Panc1 (cell line): Measurements from ENCODE around the gene SLCO4A1. TPM values are rescaled to one million over a fixed set of nuclear protein-coding genes. Genes with fewer than 3 reads are reported as not detected.

ENCODE experiments used
- ATAC-seq: fragments of 200-7000 bp; cut with Tn5 transposase; 2 replicates; pipeline ENCODE4 v1.9.1; 2020; ENCODE audit warnings: mild to moderate bottlenecking, moderate library complexity
- BruUV-seq: library from RNA; stranded (reverse); fragments of 400-500 nt; replicated peaks from 2 replicates; lab custom pipeline; 2021; lab: Mats Ljungman, UMichigan
- CTCF ChIA-PET: fragments of 300-600 bp; sonication (Branson Sonifier 250); formaldehyde crosslinking; loops from one replicate; lab custom pipeline; 2022; ENCODE audit warnings: antibody characterized with exemption; lab: Charles Lee
- POLR2A ChIA-PET: fragments of 300-600 bp; sonication (Branson Sonifier 250); formaldehyde crosslinking; loops from one replicate; lab custom pipeline; 2022; ENCODE audit warnings: antibody characterized with exemption; lab: Charles Lee
- DNase-seq: peaks from one replicate; pipeline ENCODE4 v3.0.0-alpha.2; 2010; ENCODE audit warnings: low read depth, low spot score
- H3K27ac ChIP-seq: 2 replicates; pipeline ENCODE4 v1.5.1; 2011; ENCODE audit warnings: mild to moderate bottlenecking, low read length, inconsistent platforms
- H3K27me3 ChIP-seq: fragments of 200-500 bp; sonication (Bioruptor generic); 2 replicates; pipeline ENCODE4 v1.6.0; 2014; ENCODE audit warnings: low read length, inconsistent platforms; ENCODE audit not compliant: control insufficient read depth, insufficient read depth
- H3K36me3 ChIP-seq: fragments of 200-500 bp; sonication (Bioruptor generic); 2 replicates; pipeline ENCODE4 v1.5.1; 2014; ENCODE audit warnings: inconsistent platforms, mild to moderate bottlenecking, low read length, moderate library complexity; ENCODE audit not compliant: control insufficient read depth, insufficient read depth
- H3K4me1 ChIP-seq: 2 replicates; pipeline ENCODE4 v1.5.1; 2011; ENCODE audit warnings: inconsistent platforms, mild to moderate bottlenecking, low read length, moderate library complexity; ENCODE audit not compliant: control insufficient read depth, insufficient read depth
- H3K4me3 ChIP-seq, 2 experiments: 2 replicates each; pipeline ENCODE4 v1.5.1; 2011 to 2012; ENCODE audit warnings: low read depth in 2 of 2, low read length in 2 of 2, mild to moderate bottlenecking in 2 of 2, inconsistent platforms in 1 of 2, moderate library complexity in 1 of 2
- H3K9me3 ChIP-seq: fragments of 200-500 bp; sonication (Bioruptor generic); 2 replicates; pipeline ENCODE4 v1.5.1; 2014; ENCODE audit warnings: low read depth, mild to moderate bottlenecking, inconsistent platforms, low read length, moderate library complexity; ENCODE audit not compliant: control insufficient read depth, insufficient read depth
- CTCF ChIP-seq: fragments of 450-650 bp; IDR thresholded peaks from 2 replicates; pipeline ENCODE4 v1.5.1; 2017; ENCODE audit warnings: mild to moderate bottlenecking
- POLR2AphosphoS5 ChIP-seq: IDR thresholded peaks from 2 replicates; pipeline ENCODE4 v1.6.1; 2012; ENCODE audit warnings: mild to moderate bottlenecking, low read depth, low read length, moderate library complexity
- REST ChIP-seq, 2 experiments: IDR thresholded peaks; 2 replicates each; pipeline ENCODE4 v1.6.1; 2011 to 2012; ENCODE audit warnings: low read depth in 2 of 2, control low read depth in 1 of 2, low read length in 1 of 2, mild to moderate bottlenecking in 1 of 2, moderate library complexity in 1 of 2; ENCODE audit not compliant: insufficient read depth in 1 of 2
- SIN3A ChIP-seq: IDR thresholded peaks from 2 replicates; pipeline ENCODE4 v1.6.1; 2012; ENCODE audit warnings: low read depth, mild to moderate bottlenecking, low read length, moderate library complexity, borderline replicate concordance; ENCODE audit not compliant: insufficient read depth
- TCF7L2 ChIP-seq: IDR thresholded peaks from 2 replicates; pipeline ENCODE4 v1.6.1; 2011; ENCODE audit warnings: mild to moderate bottlenecking, low read depth, low read length, inconsistent platforms
- in situ Hi-C: cut with HindIII; loops from 2 replicates; pipeline ENCODE4 v1.10.0; 2016; ENCODE audit warnings: low sequenced_read_pairs, low pct_unique_long_range_greater_than_20kb
- intact Hi-C: fragments of 100-400 bp; cut with micrococcal nuclease; formaldehyde crosslinking; loops from one replicate; pipeline ENCODE4 v1.10.0; 2022; ENCODE audit not compliant: unreplicated experiment
- total RNA-seq: library from RNA; stranded (reverse); gene quantifications from one replicate; pipeline ENCODE4 v1.2.1, GENCODE V29; 2021; ENCODE audit not compliant: unreplicated experiment

Gene SLCO4A1
- total RNA-seq, 1 experiment from 2014 or later = 167 TPM

GRCh38 chr20:62666736-62667529 lies 24.6 kb downstream of the SLCO4A1 start:
- in situ Hi-C loops = no loop called here
- peaks cover 61% of the 10 kb centered on the region for H3K4me1 ChIP-seq
- intact Hi-C loops = loop anchor here (5.0 kb wide), 1 partner anchor 35 kb away; no protein-coding TSS in a partner anchor
- no peaks in the 10 kb centered on the region for H3K9me3 ChIP-seq
- H3K27ac ChIP-seq = peak overlapping the region; percentile 39
- ChIA-PET POLR2A (no interaction called here), CTCF (interaction anchor here (0.5 kb wide), 1 partner anchor 156 kb away, joined by 4 read pairs; no protein-coding TSS in a partner anchor)
- peaks cover 3% of the 10 kb centered on the region for H3K36me3 ChIP-seq
- ATAC-seq = peak; percentile 41
- no TSS peak for BruUV-seq
- TF ChIP-seq CTCF = no peak
- no peak for TF ChIP-seq TCF7L2
- no peak; the same call in 1 of the 2 replicates for TF ChIP-seq POLR2AphosphoS5
- no peak for TF ChIP-seq REST (IDR thresholded peaks at IDR 0.05; ENCODE audit: insufficient read depth in 1 of 2, low read depth in 2 of 2, low read length in 1 of 2)
- TF ChIP-seq SIN3A = no peak
- H3K27me3 ChIP-seq = no peaks in the 10 kb centered on the region
- no peak overlapping the region for H3K4me3 ChIP-seq
- DNase-seq = no peak

- CTCF ChIA-PET = interaction anchor here (0.7 to 0.8 kb wide), 2 partner anchors 39 to 123 kb away, joined by 3 to 5 read pairs; no protein-coding TSS in a partner anchor
- ATAC-seq (peak; percentile 32), DNase-seq (no peak)
- Histone ChIP-seq H3K27me3 (no peaks in the 10 kb centered on the region), H3K4me3 (no peak overlapping the region), H3K4me1 (peaks cover 56% of the 10 kb centered on the region), H3K36me3 (peaks cover 5% of the 10 kb centered on the region), H3K27ac (peak overlapping the region; percentile 39), H3K9me3 (no peaks in the 10 kb centered on the region)
- POLR2A ChIA-PET = no interaction called here
- intact Hi-C loops = loop anchor here (2.0 to 5.0 kb wide), 2 partner anchors 35 to 123 kb away; no protein-coding TSS in a partner anchor
- no peak for TF ChIP-seq TCF7L2
- no peak; the same call in 1 of the 2 replicates for TF ChIP-seq POLR2AphosphoS5
- no peak for TF ChIP-seq CTCF
- TF ChIP-seq SIN3A = no peak
- no peak for TF ChIP-seq REST (IDR thresholded peaks at IDR 0.05; ENCODE audit: insufficient read depth in 1 of 2, low read depth in 2 of 2, low read length in 1 of 2)
- BruUV-seq = no TSS peak
- in situ Hi-C loops = no loop called here
Measured at GRCh38 chr20:62667530-62668440, 25.5 kb downstream of the SLCO4A1 start.
